ENCODE data around the gene PSTPIP1. TPM values are rescaled to one million over a fixed set of nuclear protein-coding genes. Genes with fewer than 3 reads are reported as not detected.

The PSTPIP1 gene
- total and polyA plus RNA-seq, 9 of the 15 experiments (the other 6 are each of a cell fraction or from before 2014, with no cell fraction given): not detected

DNA sequence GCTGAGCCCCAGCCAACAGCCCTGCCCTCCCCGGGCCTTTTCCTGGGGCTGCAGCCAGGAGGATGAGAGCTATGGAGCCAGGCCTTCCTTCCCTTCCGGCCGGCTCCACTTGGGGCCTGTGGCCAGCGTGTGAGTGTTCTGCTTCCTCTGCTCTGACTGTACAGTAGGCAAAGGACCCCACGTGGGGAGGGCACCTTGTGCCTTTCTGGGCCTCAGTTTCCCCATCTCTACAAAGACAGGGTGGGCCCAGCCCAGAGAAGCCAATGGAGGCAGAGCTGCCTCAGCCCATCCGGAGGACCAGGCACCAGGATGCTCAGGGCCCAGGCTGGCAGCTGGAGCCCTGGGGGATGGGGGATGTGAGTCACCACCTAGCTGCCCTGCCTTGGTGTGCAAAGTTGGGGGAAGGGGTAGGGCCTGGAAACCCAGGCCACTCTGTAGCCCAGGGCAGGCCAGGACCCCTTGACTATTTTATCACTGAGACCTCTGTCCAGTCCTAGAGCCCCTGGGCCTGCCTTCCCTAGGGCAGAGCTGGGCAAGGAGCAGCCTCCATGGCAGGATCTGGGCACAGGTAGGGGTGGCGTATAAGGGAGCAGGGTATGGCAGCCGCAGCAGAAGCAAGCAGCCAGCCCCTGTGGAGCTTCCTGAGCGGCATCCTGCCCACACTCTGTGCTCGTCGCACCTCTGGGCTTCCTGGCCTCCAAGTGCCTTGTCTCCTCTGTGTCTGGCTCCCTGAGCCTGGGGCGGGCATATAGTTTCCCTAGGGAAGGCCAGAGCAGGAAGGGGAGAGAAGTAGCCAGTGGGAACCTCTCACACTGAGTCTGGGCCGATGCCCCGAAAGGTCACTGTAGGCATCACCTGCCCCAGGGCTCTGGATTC is 1.8 kb downstream of the PSTPIP1 start:
- CTCF ChIA-PET (ENCODE audit: low intra/inter-chr PET ratio): no interaction called here
- no TSS peak for BruUV-seq (replicated peaks)
- Histone ChIP-seq H3K9ac (ENCODE audit: insufficient read depth in 1 of 2, low read depth in 2 of 2, low read length in 2 of 2) (no peak overlapping the region; a peak in 1 of 4 replicates), H3K4me2 (ENCODE audit: insufficient read depth, low read length) (no peak overlapping the region), H3K4me3 (no peak overlapping the region), H2AFZ (ENCODE audit: low read depth, low read length) (no peak overlapping the region), H3K9me3 (replicated peaks; ENCODE audit: control insufficient read depth, insufficient read depth, low read depth, low read length) (no peaks in the 10 kb centered on the region), H3K27me3 (ENCODE audit: control insufficient read depth in 2 of 2, insufficient read depth in 2 of 2, low read length in 2 of 2) (peaks cover 30 to 88% of the 10 kb centered on the region in 2 experiments), H3K79me2 (ENCODE audit: control insufficient read depth, insufficient read depth, low read length) (no peaks in the 10 kb centered on the region), H3K27ac (ENCODE audit: extremely low read depth, low read depth, low read length) (no peak overlapping the region), H4K20me1 (replicated peaks; ENCODE audit: control insufficient read depth, insufficient read depth, low read length) (peaks cover 4% of the 10 kb centered on the region; the same call in 1 of the 2 replicates), H3K4me1 (replicated peaks in 1 of 2; ENCODE audit: control insufficient read depth in 2 of 2, insufficient read depth in 2 of 2, low read length in 2 of 2) (peaks cover 0 to 12% of the 10 kb centered on the region in 2 experiments; a peak in 1 of 5 replicates), H3K9me1 (ENCODE audit: control insufficient read depth, insufficient read depth, low read length) (no peaks in the 10 kb centered on the region), H3K36me3 (ENCODE audit: control insufficient read depth, insufficient read depth, low read length) (no peaks in the 10 kb centered on the region)
- FAIRE-seq (no peak), ATAC-seq (no peak), DNase-seq (ENCODE audit: extremely low read depth in 1 of 4, low spot score in 3 of 4) (no peak)
- POLR2A ChIA-PET: no interaction called here
- intact Hi-C loops (cut with micrococcal nuclease): no loop called here
- no peak for TF ChIP-seq BRD9 (IDR thresholded peaks at IDR 0.05; ENCODE audit: low read depth, partially characterized antibody)
- no peak for TF ChIP-seq ZNF140 (CRISPR knock-in tag; IDR thresholded peaks at IDR 0.05)
- TF ChIP-seq SMAD3 (CRISPR knock-in tag; conservative IDR thresholded peaks at IDR 0.05): no peak
- no peak for TF ChIP-seq HNRNPH1 (optimal IDR thresholded peaks at IDR 0.05; ENCODE audit: low read depth, low read length)
- WGBS (ENCODE audit: insufficient coverage, low coverage, missing lambda C conversion rate): 4% methylated on average over 13 of the region's 14 CpGs
- in situ Hi-C loops (cut with MboI): no loop called here

Data from K562 (cell line).